HG03558 (cell line): ENCODE measurements around the gene FBXO48.

ENCODE experiments used
- ATAC-seq: cut with Tn5 transposase; IDR thresholded peaks from one replicate; pipeline ENCODE4 v1.9.1; 2021; ENCODE audit warnings: moderate number of reproducible peaks; ENCODE audit not compliant: unreplicated experiment; ENCODE audit errors: extremely low read depth

FBXO48 gene

GRCh38 chr2:68414876-68415275 is 52.2 kb downstream of the FBXO48 start:
- ATAC-seq, result no peak

GRCh38 chr2:68414452-68414851 is 52.6 kb downstream of the FBXO48 start:
- ATAC-seq, result no peak

- no peak for ATAC-seq
Measured at GRCh38 chr2:68413466-68413865, 53.6 kb downstream of the FBXO48 start.

DNA sequence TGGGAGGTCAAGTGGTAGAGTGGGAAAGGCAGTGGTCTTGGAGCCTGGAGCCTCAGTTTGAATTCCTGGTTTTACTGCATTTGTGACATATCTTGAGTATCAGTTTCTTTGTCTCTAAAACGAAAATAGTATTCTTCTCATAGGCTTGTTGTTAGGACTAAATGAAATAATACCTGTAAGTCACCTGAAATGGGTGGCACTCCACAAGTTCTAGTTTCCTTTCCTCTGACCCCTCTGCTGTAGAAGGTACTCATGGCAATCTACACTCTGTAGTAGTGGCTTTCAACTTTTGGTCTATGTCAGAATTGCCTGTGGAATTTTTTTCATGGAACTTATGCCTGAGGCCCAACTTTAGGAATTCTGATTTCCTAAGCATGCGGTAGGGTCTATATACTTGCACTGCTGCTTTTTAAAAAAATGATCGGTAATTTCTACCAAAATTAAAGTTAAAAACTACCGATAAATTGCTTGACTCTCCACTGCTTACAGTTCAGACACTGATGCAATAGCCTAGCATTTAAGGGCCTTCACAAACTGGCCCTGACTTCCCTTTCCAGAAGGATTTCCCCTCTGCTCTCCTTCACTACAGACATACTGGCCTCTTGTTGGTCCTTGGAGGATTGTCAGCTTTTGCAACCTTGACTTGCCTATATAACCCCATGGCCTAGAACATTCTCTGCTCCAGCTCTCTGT is 54.8 kb downstream of the FBXO48 start:
- peak; percentile 22 for ATAC-seq

GRCh38 chr2:68411397-68412126 is 55.5 kb downstream of the FBXO48 start:
- ATAC-seq, result peak; percentile 92
